Epithelial cell of proximal tubule (primary cell): ENCODE measurements around the gene SST. TPM values are rescaled to one million over a fixed set of nuclear protein-coding genes. Genes with fewer than 3 reads are reported as not detected.
A peak's percentile ranks its signal among the peaks of the same experiment; 100 is the strongest.
"Not testable (repeated sequence)": the region's sequence is repeated elsewhere in the genome, so short reads cannot be mapped to it uniquely, and the experiment has no call there.

ENCODE experiments used
- DNase-seq: peaks from one replicate; pipeline ENCODE4 v3.0.0-alpha.2; 2011; ENCODE audit warnings: low read depth
- H3K4me3 ChIP-seq: 2 replicates; pipeline ENCODE4 v1.5.1; 2011; ENCODE audit warnings: low read depth, mild to moderate bottlenecking, low read length
- CTCF ChIP-seq: conservative IDR thresholded peaks from 2 replicates; pipeline ENCODE4 v1.5.1; 2012; ENCODE audit warnings: low read depth, mild to moderate bottlenecking, low read length
- total RNA-seq: library from RNA; depleted of rRNA; stranded (reverse); fragments of >200 nt; gene quantifications from 2 replicates; pipeline ENCODE4 v1.2.3, GENCODE V29; 2015

SST gene
- total RNA-seq, 1 donor from 2014 or later, result 0.98 TPM

GRCh38 chr3:187686621-187687273 is 16.6 kb upstream of the SST start:
- no peak for TF ChIP-seq CTCF
- no peak for DNase-seq
- no peak overlapping the region for H3K4me3 ChIP-seq

- TF ChIP-seq CTCF, result no peak
- H3K4me3 ChIP-seq, result no peak overlapping the region
- DNase-seq, result no peak
Observed at GRCh38 chr3:187685948-187686347, 15.8 kb upstream of the SST start.

- no peak for TF ChIP-seq CTCF
- DNase-seq, result no peak
- H3K4me3 ChIP-seq, result no peak overlapping the region
Observed at GRCh38 chr3:187684880-187685279, 14.7 kb upstream of the SST start.

GRCh38 chr3:187684444-187684843 is 14.2 kb upstream of the SST start:
- no peak for TF ChIP-seq CTCF
- no peak for DNase-seq
- H3K4me3 ChIP-seq, result no peak overlapping the region

GRCh38 chr3:187681756-187682155 is 11.6 kb upstream of the SST start:
- not testable (repeated sequence) for H3K4me3 ChIP-seq, DNase-seq

- TF ChIP-seq CTCF, result peak; percentile 97
- no peak overlapping the region for H3K4me3 ChIP-seq
- DNase-seq, result no peak
Observed at GRCh38 chr3:187679638-187680396, 9.6 kb upstream of the SST start.

GRCh38 chr3:187678726-187679268 is 8.6 kb upstream of the SST start:
- TF ChIP-seq CTCF, result peak; percentile 87
- DNase-seq, result no peak
- no peak overlapping the region for H3K4me3 ChIP-seq
